Right atrium auricular region (tissue), 2 donors: Measurements from ENCODE around the gene C11orf21. TPM values are rescaled to one million over a fixed set of nuclear protein-coding genes. Genes with fewer than 3 reads are reported as not detected.

Experiments
- DNase-seq: peaks from one replicate; pipeline ENCODE4 v3.0.0-alpha.2; 2019; ENCODE audit warnings: low spot score
- H3K27ac ChIP-seq, 2 donors: fragments of 200-600 bp; sonication (generic); 1 replicate in 1 of 2; 2 replicates in 1 of 2; pipeline ENCODE4 v1.5.1; 2016 to 2019
- H3K27me3 ChIP-seq, 2 donors: fragments of 200-600 bp; sonication (generic); one replicate each; pipeline versions ENCODE4 v1.5.1 to v1.6.0; 2017 to 2019
- H3K36me3 ChIP-seq: fragments of 200-600 bp; sonication (generic); one replicate; pipeline ENCODE4 v1.5.1; 2016
- H3K4me1 ChIP-seq, 2 donors: fragments of 200-600 bp; sonication (generic); one replicate each; pipeline versions ENCODE4 v1.5.1 to v1.6.0; 2017 to 2019
- H3K4me3 ChIP-seq, 2 donors: fragments of 200-600 bp; sonication (generic); 1 replicate in 1 of 2; 2 replicates in 1 of 2; pipeline ENCODE4 v1.5.1; 2017 to 2019; ENCODE audit warnings: mild to moderate bottlenecking in 1 of 2, moderate library complexity in 1 of 2
- H3K9me3 ChIP-seq, 2 donors: fragments of 200-600 bp; sonication (generic); one replicate each; pipeline ENCODE4 v1.5.1; 2019
- total RNA-seq, 2 donors: library from RNA; depleted of rRNA; stranded (reverse); fragments of >200 nt; gene quantifications; one replicate each; pipeline ENCODE4 v1.1.0, GENCODE V29; 2016
- TF ChIP-seq, protein P1 (sequence below), 2 donors: fragments of 200-600 bp; sonication (generic); IDR thresholded peaks; one replicate each; pipeline ENCODE4 v1.5.1; 2019; ENCODE audit warnings: antibody characterized with exemption in 2 of 2

Gene C11orf21
- total RNA-seq, 2 donors from 2014 or later = 1.4 to 11.9 TPM

DNA sequence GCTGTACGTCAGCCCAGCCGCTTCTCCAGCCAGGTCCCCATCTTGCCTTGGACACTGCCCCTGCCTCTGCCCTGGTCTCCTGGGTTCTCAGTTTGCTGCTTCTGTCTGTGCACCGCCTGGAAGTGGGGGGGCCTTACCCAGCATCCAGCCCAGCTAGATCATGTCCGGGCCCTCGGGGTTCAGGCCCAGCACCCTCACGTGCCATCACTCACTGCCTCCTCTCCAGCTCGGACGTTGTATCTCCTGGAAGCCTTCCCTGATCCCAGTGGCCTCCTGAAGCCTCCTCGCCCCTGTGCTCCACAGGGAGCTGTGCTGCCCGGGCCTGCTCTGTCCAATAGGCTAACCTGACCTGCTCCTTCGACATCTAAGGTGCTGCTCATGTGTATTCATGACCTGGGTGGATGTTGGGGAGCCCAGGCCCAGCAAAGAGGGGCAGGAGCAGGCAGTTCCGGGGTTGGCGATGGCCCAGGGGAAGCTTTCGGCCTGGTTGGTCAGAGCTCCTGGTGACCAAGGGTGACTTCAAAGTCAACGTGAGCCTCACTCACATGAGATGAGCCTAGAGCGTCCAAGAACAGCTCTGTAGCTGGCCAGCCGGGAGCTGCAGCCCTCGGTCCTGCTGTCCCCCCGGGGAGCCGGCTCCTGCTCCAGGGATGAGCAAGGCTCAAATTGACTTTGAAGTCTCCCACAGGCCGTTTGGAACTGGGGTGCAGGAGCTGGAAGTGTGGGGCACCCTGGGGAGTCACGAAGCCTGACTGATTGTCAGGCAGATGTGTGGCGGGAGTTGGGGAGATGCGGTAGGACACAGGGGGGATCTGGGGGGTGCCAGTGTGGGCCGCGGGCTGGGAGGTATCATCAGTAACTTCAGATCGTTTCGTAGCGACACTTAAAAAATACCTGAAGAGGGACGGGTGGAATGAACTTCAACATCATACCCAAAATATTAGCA lies 26.1 kb downstream of the C11orf21 start:
- peaks cover 0 to 13% of the 10 kb centered on the region in 2 donors for H3K27me3 ChIP-seq
- peak; percentile 48 for DNase-seq

DNA sequence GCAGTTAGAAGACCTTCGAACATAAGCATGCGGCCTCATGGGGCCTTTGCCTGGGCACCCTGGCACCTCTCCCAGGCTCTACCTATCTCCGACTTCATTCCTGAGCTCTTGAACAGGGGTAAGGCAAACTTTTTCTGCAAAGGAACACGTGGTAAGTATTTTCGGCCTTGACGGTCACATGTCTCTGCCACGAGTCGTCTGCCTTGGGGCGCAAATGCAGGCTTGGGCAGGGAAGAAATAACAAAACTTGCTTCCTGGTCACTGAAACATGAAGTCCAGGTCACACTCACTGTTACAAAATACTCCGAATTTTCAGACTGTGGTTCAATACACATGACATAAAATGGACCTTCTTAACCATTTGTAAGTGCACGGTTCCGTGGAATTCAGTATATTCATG lies 27.9 kb downstream of the C11orf21 start:
- Histone ChIP-seq H3K27me3 (peaks cover 3 to 29% of the 10 kb centered on the region in 2 donors), H3K36me3 (no peaks in the 10 kb centered on the region), H3K27ac (no peak overlapping the region), H3K4me1 (peaks cover 0 to 26% of the 10 kb centered on the region in 2 donors), H3K4me3 (no peak overlapping the region), H3K9me3 (no peaks in the 10 kb centered on the region)
- TF ChIP-seq, protein P1, sequence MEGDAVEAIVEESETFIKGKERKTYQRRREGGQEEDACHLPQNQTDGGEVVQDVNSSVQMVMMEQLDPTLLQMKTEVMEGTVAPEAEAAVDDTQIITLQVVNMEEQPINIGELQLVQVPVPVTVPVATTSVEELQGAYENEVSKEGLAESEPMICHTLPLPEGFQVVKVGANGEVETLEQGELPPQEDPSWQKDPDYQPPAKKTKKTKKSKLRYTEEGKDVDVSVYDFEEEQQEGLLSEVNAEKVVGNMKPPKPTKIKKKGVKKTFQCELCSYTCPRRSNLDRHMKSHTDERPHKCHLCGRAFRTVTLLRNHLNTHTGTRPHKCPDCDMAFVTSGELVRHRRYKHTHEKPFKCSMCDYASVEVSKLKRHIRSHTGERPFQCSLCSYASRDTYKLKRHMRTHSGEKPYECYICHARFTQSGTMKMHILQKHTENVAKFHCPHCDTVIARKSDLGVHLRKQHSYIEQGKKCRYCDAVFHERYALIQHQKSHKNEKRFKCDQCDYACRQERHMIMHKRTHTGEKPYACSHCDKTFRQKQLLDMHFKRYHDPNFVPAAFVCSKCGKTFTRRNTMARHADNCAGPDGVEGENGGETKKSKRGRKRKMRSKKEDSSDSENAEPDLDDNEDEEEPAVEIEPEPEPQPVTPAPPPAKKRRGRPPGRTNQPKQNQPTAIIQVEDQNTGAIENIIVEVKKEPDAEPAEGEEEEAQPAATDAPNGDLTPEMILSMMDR (IDR thresholded peaks at IDR 0.05) = no peak
- peak; percentile 43 for DNase-seq

More for the DNA sequence above, 26.1 kb downstream of the C11orf21 start:
- no peak overlapping the region for H3K27ac ChIP-seq
- H3K36me3 ChIP-seq = no peaks in the 10 kb centered on the region
- H3K9me3 ChIP-seq = peaks cover 0 to 11% of the 10 kb centered on the region in 2 donors
- no peak overlapping the region for H3K4me3 ChIP-seq
- TF ChIP-seq, protein P1 (IDR thresholded peaks at IDR 0.05) = no peak
- peaks cover 0 to 8% of the 10 kb centered on the region in 2 donors for H3K4me1 ChIP-seq

DNA sequence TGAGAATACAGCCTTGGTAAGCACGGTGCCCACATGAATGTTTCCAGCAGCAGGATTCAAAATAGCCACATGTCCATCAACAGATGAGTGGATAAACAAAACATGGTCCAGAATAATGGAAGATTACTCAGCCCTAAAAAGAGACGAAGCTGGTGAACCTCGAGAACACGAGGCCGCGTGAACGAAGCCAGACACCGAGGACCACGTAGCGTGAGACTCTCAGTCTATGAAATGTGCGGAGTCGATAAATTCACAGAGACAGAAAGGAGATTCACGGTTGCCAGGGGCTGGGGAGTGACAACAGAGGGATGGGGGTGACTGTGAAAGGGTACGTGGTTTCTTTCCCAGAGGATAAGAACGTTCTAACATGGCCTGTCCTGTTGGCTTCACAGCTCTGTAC lies 28.4 kb downstream of the C11orf21 start:
- TF ChIP-seq, protein P1 (IDR thresholded peaks at IDR 0.05) = no peak
- Histone ChIP-seq H3K27ac (no peak overlapping the region), H3K4me3 (no peak overlapping the region), H3K36me3 (no peaks in the 10 kb centered on the region), H3K27me3 (peaks cover 5 to 30% of the 10 kb centered on the region in 2 donors), H3K9me3 (no peaks in the 10 kb centered on the region), H3K4me1 (peaks cover 0 to 31% of the 10 kb centered on the region in 2 donors)
- DNase-seq = no peak

DNA sequence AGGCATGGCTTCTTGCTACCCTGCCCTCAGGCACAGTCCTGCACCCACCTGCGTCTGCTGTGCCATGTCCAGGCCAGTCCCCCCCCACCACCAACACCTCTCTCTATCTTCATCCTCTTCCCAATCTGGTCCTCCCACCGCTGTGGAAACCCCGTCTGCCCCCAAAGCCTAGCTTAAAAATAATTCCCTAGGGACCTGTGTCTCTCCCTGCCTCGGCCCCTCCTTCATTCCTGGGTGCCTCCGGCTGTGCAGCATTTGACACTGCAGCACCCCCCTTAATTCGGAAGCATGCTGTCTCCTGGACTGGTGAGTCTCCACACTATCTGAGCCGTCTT lies 28.8 kb downstream of the C11orf21 start:
- no peaks in the 10 kb centered on the region for H3K36me3 ChIP-seq

DNA sequence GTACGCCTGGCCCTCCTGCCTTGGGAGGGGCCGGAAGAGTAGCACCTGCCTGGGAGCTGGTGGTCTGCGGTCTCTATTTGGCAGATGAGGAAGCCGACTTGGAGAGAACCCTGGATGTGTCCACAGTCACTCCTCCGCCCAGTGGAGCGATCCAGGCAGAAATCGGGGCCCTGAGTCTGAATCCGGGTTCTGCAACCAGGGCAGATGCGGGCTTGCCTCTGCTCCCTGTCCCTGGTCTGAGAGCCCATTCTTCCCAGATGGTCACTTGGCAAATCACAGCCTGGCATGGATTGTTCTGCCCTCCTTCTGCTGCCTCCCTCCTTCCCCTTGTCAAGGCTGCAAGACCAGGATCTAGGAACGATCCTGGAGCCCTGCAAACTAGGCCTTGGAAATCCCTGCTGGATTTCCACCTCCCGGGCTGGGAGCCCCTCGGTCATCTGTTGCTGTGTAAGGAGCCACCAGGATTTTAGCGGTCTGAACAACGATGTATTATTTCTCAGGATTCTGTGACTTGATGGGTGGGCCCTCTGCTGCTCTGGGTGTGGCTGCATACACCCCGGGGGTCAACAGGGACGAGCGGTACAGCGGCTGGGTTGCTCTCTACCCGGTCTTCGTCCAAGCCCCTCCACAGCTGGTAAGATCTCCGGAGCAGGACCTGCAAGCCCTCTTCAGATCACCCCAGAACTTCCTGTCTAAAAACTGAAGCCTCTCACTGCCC lies 29.3 kb downstream of the C11orf21 start:
- DNase-seq = peak; percentile 36
- Histone ChIP-seq H3K27me3 (peaks cover 9 to 30% of the 10 kb centered on the region in 2 donors), H3K4me1 (peaks cover 0 to 31% of the 10 kb centered on the region in 2 donors), H3K36me3 (no peaks in the 10 kb centered on the region), H3K4me3 (no peak overlapping the region), H3K27ac (no peak overlapping the region), H3K9me3 (no peaks in the 10 kb centered on the region)
- TF ChIP-seq, protein P1 (IDR thresholded peaks at IDR 0.05) = no peak

More for the DNA sequence above, 28.8 kb downstream of the C11orf21 start:
- Histone ChIP-seq H3K9me3 (no peaks in the 10 kb centered on the region), H3K27ac (no peak overlapping the region), H3K4me1 (peaks cover 0 to 31% of the 10 kb centered on the region in 2 donors), H3K27me3 (peaks cover 9 to 30% of the 10 kb centered on the region in 2 donors), H3K4me3 (no peak overlapping the region)
- TF ChIP-seq, protein P1 (IDR thresholded peaks at IDR 0.05) = no peak
- DNase-seq = no peak
